ENCODE data around the gene EIF4A3. TPM values are rescaled to one million over a fixed set of nuclear protein-coding genes. Genes with fewer than 3 reads are reported as not detected.

The EIF4A3 gene
- total RNA-seq, 4 donors from 2014 or later = 29.7 to 500 (median 79.1) TPM

DNA sequence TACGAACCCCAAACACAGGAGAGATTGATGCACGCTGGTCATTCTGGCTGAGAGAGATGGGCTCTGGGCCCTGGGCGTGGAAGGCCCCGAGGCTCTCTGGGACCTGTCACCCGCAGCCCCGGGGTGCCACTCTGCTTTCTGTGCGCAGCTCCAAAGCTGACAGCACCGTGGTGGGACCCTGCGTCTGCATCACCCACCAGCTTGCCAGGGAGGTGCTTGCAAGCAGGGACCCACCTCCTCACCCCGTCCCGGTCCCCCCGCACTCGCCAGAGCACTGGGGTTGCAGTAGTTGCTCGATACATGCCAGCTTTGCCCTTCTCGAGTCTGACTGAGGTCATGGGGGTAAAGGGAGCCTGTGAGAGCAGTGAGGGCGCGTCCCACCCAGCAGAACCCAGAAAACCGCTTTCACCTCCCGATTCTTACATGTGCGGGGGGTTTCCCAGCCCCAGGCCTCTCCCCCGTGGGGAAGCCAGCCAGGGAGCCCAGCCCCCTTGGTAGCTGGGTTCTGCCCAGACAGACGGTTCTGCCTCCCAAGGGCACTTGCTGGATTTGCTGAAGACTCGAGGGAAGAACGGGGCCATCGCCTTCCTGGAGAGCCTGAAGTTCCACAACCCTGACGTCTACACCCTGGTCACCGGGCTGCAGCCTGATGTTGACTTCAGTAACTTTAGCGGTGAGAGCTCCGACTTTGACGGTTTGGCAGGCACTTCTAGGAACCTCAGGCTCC lies 35.4 kb upstream of the EIF4A3 start:
- Histone ChIP-seq H3K9me3 (no peaks in the 10 kb centered on the region), H3K27ac (no peak overlapping the region), H3K4me1 (no peaks in the 10 kb centered on the region), H3K27me3 (no peaks in the 10 kb centered on the region), H3K36me3 (no peaks in the 10 kb centered on the region), H3K4me3 (no peak overlapping the region)
- TF ChIP-seq POLR2A (IDR thresholded peaks at IDR 0.05) = no peak
- TF ChIP-seq, protein P1, sequence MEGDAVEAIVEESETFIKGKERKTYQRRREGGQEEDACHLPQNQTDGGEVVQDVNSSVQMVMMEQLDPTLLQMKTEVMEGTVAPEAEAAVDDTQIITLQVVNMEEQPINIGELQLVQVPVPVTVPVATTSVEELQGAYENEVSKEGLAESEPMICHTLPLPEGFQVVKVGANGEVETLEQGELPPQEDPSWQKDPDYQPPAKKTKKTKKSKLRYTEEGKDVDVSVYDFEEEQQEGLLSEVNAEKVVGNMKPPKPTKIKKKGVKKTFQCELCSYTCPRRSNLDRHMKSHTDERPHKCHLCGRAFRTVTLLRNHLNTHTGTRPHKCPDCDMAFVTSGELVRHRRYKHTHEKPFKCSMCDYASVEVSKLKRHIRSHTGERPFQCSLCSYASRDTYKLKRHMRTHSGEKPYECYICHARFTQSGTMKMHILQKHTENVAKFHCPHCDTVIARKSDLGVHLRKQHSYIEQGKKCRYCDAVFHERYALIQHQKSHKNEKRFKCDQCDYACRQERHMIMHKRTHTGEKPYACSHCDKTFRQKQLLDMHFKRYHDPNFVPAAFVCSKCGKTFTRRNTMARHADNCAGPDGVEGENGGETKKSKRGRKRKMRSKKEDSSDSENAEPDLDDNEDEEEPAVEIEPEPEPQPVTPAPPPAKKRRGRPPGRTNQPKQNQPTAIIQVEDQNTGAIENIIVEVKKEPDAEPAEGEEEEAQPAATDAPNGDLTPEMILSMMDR (IDR thresholded peaks at IDR 0.05) = no peak
- intact Hi-C loops (cut with DNase I; ENCODE audit: low total_unique reads) = no loop called here
- no peak for DNase-seq

DNA sequence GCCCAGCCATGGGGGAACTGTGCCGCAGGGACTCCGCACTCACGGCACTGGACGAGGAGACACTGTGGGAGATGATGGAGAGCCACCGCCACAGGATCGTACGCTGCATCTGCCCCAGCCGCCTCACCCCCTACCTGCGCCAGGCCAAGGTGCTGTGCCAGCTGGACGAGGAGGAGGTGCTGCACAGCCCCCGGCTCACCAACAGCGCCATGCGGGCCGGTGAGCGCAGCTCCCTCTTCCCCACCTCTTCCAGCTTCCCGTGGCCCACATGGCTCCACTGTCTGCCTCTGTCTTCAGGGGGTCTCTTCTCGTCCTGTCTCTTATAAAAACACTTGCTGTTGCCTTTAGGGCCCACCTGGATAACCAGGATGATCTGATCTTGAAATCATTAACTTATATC lies 34.5 kb upstream of the EIF4A3 start:
- no peaks in the 10 kb centered on the region for H3K4me1 ChIP-seq
- H3K27ac ChIP-seq = no peak overlapping the region
- intact Hi-C loops (cut with DNase I; ENCODE audit: low total_unique reads) = no loop called here
- no peak for TF ChIP-seq POLR2A (IDR thresholded peaks at IDR 0.05)
- TF ChIP-seq, protein P1 (IDR thresholded peaks at IDR 0.05) = no peak
- DNase-seq = no peak
- no peaks in the 10 kb centered on the region for H3K9me3 ChIP-seq
- H3K27me3 ChIP-seq = no peaks in the 10 kb centered on the region
- H3K36me3 ChIP-seq = no peaks in the 10 kb centered on the region
- H3K4me3 ChIP-seq = no peak overlapping the region

- Histone ChIP-seq H3K27ac (no peak overlapping the region), H3K27me3 (no peaks in the 10 kb centered on the region), H3K4me1 (no peaks in the 10 kb centered on the region), H3K4me3 (no peak overlapping the region), H3K36me3 (no peaks in the 10 kb centered on the region), H3K9me3 (no peaks in the 10 kb centered on the region)
- intact Hi-C loops (cut with DNase I; ENCODE audit: low total_unique reads) = no loop called here
- TF ChIP-seq POLR2A (IDR thresholded peaks at IDR 0.05) = no peak
- TF ChIP-seq, protein P1 (IDR thresholded peaks at IDR 0.05) = no peak
- no peak for DNase-seq
Measured at GRCh38 chr17:80180192-80180591, 33.3 kb upstream of the EIF4A3 start.

DNA sequence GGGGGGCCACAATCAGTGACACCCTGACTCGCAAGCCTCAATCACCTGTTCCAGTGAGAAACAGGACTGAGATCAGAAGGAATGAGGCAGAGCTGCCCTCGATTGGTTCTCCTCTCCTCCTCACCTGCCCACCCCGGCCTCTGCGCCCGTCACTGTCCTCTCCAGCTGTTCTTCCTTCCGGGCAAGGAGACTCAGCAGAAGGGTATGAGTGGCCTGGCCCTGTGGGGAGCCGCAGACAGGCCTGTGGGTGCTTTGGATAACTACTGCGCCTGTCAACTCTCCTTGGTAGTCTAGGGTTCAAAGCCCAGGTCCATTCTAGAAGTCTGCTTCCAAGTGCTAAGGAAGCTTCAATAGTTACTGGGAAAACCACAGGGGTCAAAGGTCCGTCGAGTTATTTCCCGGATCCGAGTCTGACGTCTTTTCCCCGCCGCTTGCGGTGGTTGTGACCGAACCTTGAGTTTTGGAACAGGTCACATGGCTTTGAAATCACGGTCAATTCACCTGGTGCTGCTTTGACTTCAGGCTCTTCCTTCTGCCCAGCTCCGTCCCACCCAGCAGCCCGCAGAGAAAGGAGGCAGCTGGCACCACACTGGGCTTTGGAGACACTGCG lies 31.2 kb upstream of the EIF4A3 start:
- H3K36me3 ChIP-seq = no peaks in the 10 kb centered on the region
- DNase-seq = no peak
- no peak overlapping the region for H3K4me3 ChIP-seq
- no peaks in the 10 kb centered on the region for H3K4me1 ChIP-seq
- intact Hi-C loops (cut with DNase I; ENCODE audit: low total_unique reads) = no loop called here
- H3K27ac ChIP-seq = no peak overlapping the region
- no peak for TF ChIP-seq POLR2A (IDR thresholded peaks at IDR 0.05)
- TF ChIP-seq, protein P1 (IDR thresholded peaks at IDR 0.05) = no peak
- no peaks in the 10 kb centered on the region for H3K27me3 ChIP-seq
- no peaks in the 10 kb centered on the region for H3K9me3 ChIP-seq

GRCh38 chr17:80176757-80177156 lies 29.8 kb upstream of the EIF4A3 start:
- no peaks in the 10 kb centered on the region for H3K4me1 ChIP-seq
- H3K36me3 ChIP-seq = no peaks in the 10 kb centered on the region
- no peak overlapping the region for H3K4me3 ChIP-seq
- H3K27ac ChIP-seq = no peak overlapping the region
- intact Hi-C loops (cut with DNase I; ENCODE audit: low total_unique reads) = no loop called here
- TF ChIP-seq POLR2A (IDR thresholded peaks at IDR 0.05) = no peak
- TF ChIP-seq, protein P1 (IDR thresholded peaks at IDR 0.05) = no peak
- H3K9me3 ChIP-seq = no peaks in the 10 kb centered on the region
- no peak for DNase-seq
- no peaks in the 10 kb centered on the region for H3K27me3 ChIP-seq
